Suprapubic skin (tissue), 4 donors: ENCODE data around the gene MID2.

Experiments used
- CTCF ChIP-seq, 2 donors: fragments of 200-600 bp in 1 of 2; fragments of 450-650 bp in 1 of 2; sonication (generic) in 1 of 2; IDR thresholded peaks; one replicate each; pipeline ENCODE4 v1.5.1; 2016 to 2019; ENCODE audit warnings: antibody characterized with exemption in 2 of 2, mild to moderate bottlenecking in 1 of 2, moderate library complexity in 1 of 2
- EP300 ChIP-seq: sonication (generic); formaldehyde crosslinking; IDR thresholded peaks from one replicate; pipeline ENCODE4 v1.6.1; 2017; ENCODE audit warnings: antibody characterized with exemption
- POLR2A ChIP-seq, 2 donors: fragments of 450-650 bp; IDR thresholded peaks; one replicate each; pipeline ENCODE4 v1.6.1; 2017; ENCODE audit warnings: antibody characterized with exemption in 2 of 2, mild to moderate bottlenecking in 2 of 2, moderate library complexity in 2 of 2
- POLR2AphosphoS5 ChIP-seq, 3 donors: sonication (generic); formaldehyde crosslinking; IDR thresholded peaks; one replicate each; pipeline ENCODE4 v1.6.1; 2017; ENCODE audit warnings: antibody characterized with exemption in 3 of 3

GRCh38 chrX:107936434-107936730 is 110.7 kb downstream of the MID2 start:
- TF ChIP-seq EP300 (no peak), CTCF (IDR thresholded peaks at IDR 0.05) (no peak), POLR2AphosphoS5 (IDR thresholded peaks at IDR 0.05) (no peak), POLR2A (IDR thresholded peaks at IDR 0.05) (no peak)
